Body of pancreas (tissue), 4 donors: ENCODE data around the gene AGBL4.

Experiments used
- POLR2A ChIP-seq, 3 donors: fragments of 450-650 bp; IDR thresholded peaks; one replicate each; pipeline ENCODE4 v1.6.1; 2016; ENCODE audit warnings: antibody characterized with exemption in 3 of 3, mild to moderate bottlenecking in 2 of 3
- TF ChIP-seq, protein P1 (sequence below), 7 experiments: fragments of 450-650 bp in 4 of 7; fragments of 200-600 bp in 3 of 7; sonication (generic) in 3 of 7; IDR thresholded peaks; one replicate each; pipeline ENCODE4 v1.5.1; 2016 to 2019; ENCODE audit warnings: antibody characterized with exemption in 7 of 7

DNA sequence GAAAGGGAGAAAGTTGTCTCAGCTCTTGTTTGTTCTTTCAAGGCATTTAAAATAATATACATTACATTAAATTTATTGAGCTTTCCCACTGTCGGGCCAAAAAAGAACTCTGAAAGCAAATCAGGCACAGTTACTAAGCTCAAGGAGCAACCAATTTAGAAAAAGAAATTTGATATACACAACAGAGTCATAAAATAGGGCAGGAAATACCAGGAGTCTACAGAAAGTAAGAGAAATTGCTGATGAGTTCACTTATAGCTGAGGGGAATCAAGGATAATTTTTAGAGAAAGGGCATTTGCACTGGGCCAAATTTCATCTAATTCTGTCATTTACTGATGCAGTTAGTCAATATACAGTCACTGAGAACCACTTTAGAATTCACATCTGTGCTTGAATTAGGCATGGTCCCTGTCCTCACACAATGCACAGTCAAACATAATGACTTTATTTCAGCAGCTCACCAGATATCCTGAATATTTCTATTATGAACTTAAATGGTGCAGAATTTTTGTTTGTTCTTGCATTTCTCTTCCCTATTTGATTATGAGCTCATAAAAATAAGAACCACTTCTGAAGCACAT lies 997.4 kb downstream of the AGBL4 start:
- TF ChIP-seq, protein P1, sequence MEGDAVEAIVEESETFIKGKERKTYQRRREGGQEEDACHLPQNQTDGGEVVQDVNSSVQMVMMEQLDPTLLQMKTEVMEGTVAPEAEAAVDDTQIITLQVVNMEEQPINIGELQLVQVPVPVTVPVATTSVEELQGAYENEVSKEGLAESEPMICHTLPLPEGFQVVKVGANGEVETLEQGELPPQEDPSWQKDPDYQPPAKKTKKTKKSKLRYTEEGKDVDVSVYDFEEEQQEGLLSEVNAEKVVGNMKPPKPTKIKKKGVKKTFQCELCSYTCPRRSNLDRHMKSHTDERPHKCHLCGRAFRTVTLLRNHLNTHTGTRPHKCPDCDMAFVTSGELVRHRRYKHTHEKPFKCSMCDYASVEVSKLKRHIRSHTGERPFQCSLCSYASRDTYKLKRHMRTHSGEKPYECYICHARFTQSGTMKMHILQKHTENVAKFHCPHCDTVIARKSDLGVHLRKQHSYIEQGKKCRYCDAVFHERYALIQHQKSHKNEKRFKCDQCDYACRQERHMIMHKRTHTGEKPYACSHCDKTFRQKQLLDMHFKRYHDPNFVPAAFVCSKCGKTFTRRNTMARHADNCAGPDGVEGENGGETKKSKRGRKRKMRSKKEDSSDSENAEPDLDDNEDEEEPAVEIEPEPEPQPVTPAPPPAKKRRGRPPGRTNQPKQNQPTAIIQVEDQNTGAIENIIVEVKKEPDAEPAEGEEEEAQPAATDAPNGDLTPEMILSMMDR (IDR thresholded peaks at IDR 0.05) = no peak
- TF ChIP-seq POLR2A (IDR thresholded peaks at IDR 0.05) = no peak
